HG03342 (cell line): ENCODE results near the gene LPCAT3.
A peak's percentile ranks its signal among the peaks of the same experiment; 100 is the strongest.

ENCODE experiments used
- ATAC-seq: cut with Tn5 transposase; IDR thresholded peaks from one replicate; pipeline ENCODE4 v1.9.1; 2021; ENCODE audit warnings: mild to moderate bottlenecking, moderate library complexity; ENCODE audit not compliant: unreplicated experiment

LPCAT3 gene

GRCh38 chr12:6941267-6941666 lies 77.0 kb downstream of the LPCAT3 start:
- no peak for ATAC-seq

GRCh38 chr12:6939191-6939540 lies 79.1 kb downstream of the LPCAT3 start:
- ATAC-seq: no peak

- no peak for ATAC-seq
Measured at GRCh38 chr12:6938353-6939190, 79.7 kb downstream of the LPCAT3 start.

- peak; percentile 81 for ATAC-seq
Measured at GRCh38 chr12:6937481-6938352, 80.6 kb downstream of the LPCAT3 start.

GRCh38 chr12:6936636-6937480 lies 81.4 kb downstream of the LPCAT3 start:
- ATAC-seq: no peak

GRCh38 chr12:6936194-6936635 lies 82.1 kb downstream of the LPCAT3 start:
- no peak for ATAC-seq

- no peak for ATAC-seq
Measured at GRCh38 chr12:6935371-6936193, 82.7 kb downstream of the LPCAT3 start.

- ATAC-seq: no peak
Measured at GRCh38 chr12:6934110-6934509, 84.2 kb downstream of the LPCAT3 start.

- no peak for ATAC-seq
Measured at GRCh38 chr12:6932766-6933165, 85.5 kb downstream of the LPCAT3 start.

GRCh38 chr12:6929466-6930452 lies 88.5 kb downstream of the LPCAT3 start:
- ATAC-seq: no peak

- ATAC-seq: no peak
Measured at GRCh38 chr12:6928703-6929407, 89.4 kb downstream of the LPCAT3 start.

GRCh38 chr12:6928022-6928702 lies 90.1 kb downstream of the LPCAT3 start:
- ATAC-seq: no peak

- ATAC-seq: no peak
Measured at GRCh38 chr12:6927379-6928021, 90.8 kb downstream of the LPCAT3 start, which contains the start of gene ATN1. ATN1 (plus strand) TSS chr12:6927959; CDS start chr12:6934002, 6,043 bp downstream.
